Mesodermal cell (in vitro differentiated cells): ENCODE data around the gene CUEDC1.
"Not testable (repeated sequence)": the region's sequence is repeated elsewhere in the genome, so short reads cannot be mapped to it uniquely, and the experiment has no call there.

ENCODE experiments used
- H3K27ac ChIP-seq: 2 replicates; pipeline ENCODE4 v1.7.0; 2013; ENCODE audit warnings: mild to moderate bottlenecking, low read depth, low read length, moderate library complexity; ENCODE audit not compliant: severe bottlenecking
- H3K36me3 ChIP-seq: 2 replicates; pipeline ENCODE4 v1.7.1; 2013; ENCODE audit warnings: mild to moderate bottlenecking, low read length, moderate library complexity; ENCODE audit not compliant: control insufficient read depth, insufficient read depth
- H3K4me1 ChIP-seq: one replicate; pipeline ENCODE4 v1.7.1; 2013; ENCODE audit warnings: mild to moderate bottlenecking, low read length; ENCODE audit not compliant: insufficient read depth, control insufficient read depth, poor library complexity, severe bottlenecking
- H3K4me3 ChIP-seq: 2 replicates; pipeline ENCODE4 v1.7.0; 2013; ENCODE audit warnings: low read length, control low read depth, mild to moderate bottlenecking; ENCODE audit not compliant: insufficient read depth, poor library complexity, severe bottlenecking; ENCODE audit errors: extremely low read depth
- H3K9me3 ChIP-seq: 2 replicates; pipeline ENCODE4 v1.7.1; 2013; ENCODE audit warnings: mild to moderate bottlenecking, low read length, moderate library complexity; ENCODE audit not compliant: control insufficient read depth
- WGBS, 2 experiments: methylation state at CpG; one replicate each; pipeline ENCODE4 v1.1.5; 2013; ENCODE audit warnings: missing lambda C conversion rate in 2 of 2; ENCODE audit not compliant: insufficient coverage in 2 of 2; 5-methylcytosine and 5-hydroxymethylcytosine counted together

Gene CUEDC1

GRCh38 chr17:57923182-57923872 is 31.9 kb downstream of the CUEDC1 start:
- no peak overlapping the region for H3K4me3 ChIP-seq
- peaks cover 6% of the 10 kb centered on the region for H3K36me3 ChIP-seq
- H3K9me3 ChIP-seq: no peaks in the 10 kb centered on the region
- WGBS, 2 experiments: 90 to 100% methylated on average over 3 to 5 of the region's 5 CpGs
- no peak overlapping the region for H3K27ac ChIP-seq
- peaks cover 14% of the 10 kb centered on the region for H3K4me1 ChIP-seq

- not testable (repeated sequence) for H3K9me3 ChIP-seq, H3K36me3 ChIP-seq, H3K4me3 ChIP-seq, H3K27ac ChIP-seq
- peaks cover 18% of the 10 kb centered on the region for H3K4me1 ChIP-seq
- WGBS, 2 experiments: 90 to 96% methylated on average over 3 to 4 of the region's 4 CpGs
Observed at GRCh38 chr17:57922745-57923144, 32.5 kb downstream of the CUEDC1 start.

- 82 to 88% methylated on average over 8 to 9 of the region's 13 CpGs for WGBS, 2 experiments
- Histone ChIP-seq H3K27ac (peak overlapping the region; percentile 49), H3K4me3 (no peak overlapping the region), H3K36me3 (peaks cover 6% of the 10 kb centered on the region), H3K9me3 (no peaks in the 10 kb centered on the region), H3K4me1 (peaks cover 25% of the 10 kb centered on the region)
Observed at GRCh38 chr17:57920916-57921703, 34.1 kb downstream of the CUEDC1 start.

- Histone ChIP-seq H3K4me1 (peaks cover 36% of the 10 kb centered on the region), H3K27ac (no peak overlapping the region)
- 80 to 87% methylated on average over 5 of the region's 5 CpGs for WGBS, 2 experiments
Observed at GRCh38 chr17:57919918-57920317, 35.3 kb downstream of the CUEDC1 start.

GRCh38 chr17:57918017-57918895 is 37.0 kb downstream of the CUEDC1 start:
- Histone ChIP-seq H3K36me3 (no peaks in the 10 kb centered on the region), H3K4me1 (peaks cover 48% of the 10 kb centered on the region), H3K27ac (peak overlapping the region; percentile 67), H3K4me3 (no peak overlapping the region), H3K9me3 (no peaks in the 10 kb centered on the region)
- 83 to 100% methylated on average over 1 to 3 of the region's 5 CpGs for WGBS, 2 experiments

More at GRCh38 chr17:57919918-57920317, 35.3 kb downstream of the CUEDC1 start:
- H3K9me3 ChIP-seq: no peaks in the 10 kb centered on the region
- peaks cover 6% of the 10 kb centered on the region for H3K36me3 ChIP-seq
- no peak overlapping the region for H3K4me3 ChIP-seq

- 90% methylated on average over 7 to 9 of the region's 9 CpGs for WGBS, 2 experiments
- Histone ChIP-seq H3K9me3 (no peaks in the 10 kb centered on the region), H3K27ac (peak overlapping the region; percentile 92), H3K36me3 (no peaks in the 10 kb centered on the region), H3K4me1 (peaks cover 48% of the 10 kb centered on the region), H3K4me3 (no peak overlapping the region)
Observed at GRCh38 chr17:57916925-57917858, 38.0 kb downstream of the CUEDC1 start.

GRCh38 chr17:57915985-57916757 is 39.0 kb downstream of the CUEDC1 start:
- Histone ChIP-seq H3K4me1 (peaks cover 46% of the 10 kb centered on the region), H3K9me3 (no peaks in the 10 kb centered on the region), H3K36me3 (no peaks in the 10 kb centered on the region), H3K27ac (peak overlapping the region; percentile 92), H3K4me3 (no peak overlapping the region)
- 51 to 63% methylated on average over 9 to 14 of the region's 19 CpGs for WGBS, 2 experiments

GRCh38 chr17:57915544-57915943 is 39.7 kb downstream of the CUEDC1 start:
- H3K4me1 ChIP-seq: peaks cover 46% of the 10 kb centered on the region
- WGBS, 2 experiments: 48 to 55% methylated on average over 6 of the region's 9 CpGs
- H3K4me3 ChIP-seq: no peak overlapping the region
- H3K9me3 ChIP-seq: no peaks in the 10 kb centered on the region
- peak overlapping the region; percentile 92 for H3K27ac ChIP-seq
- no peaks in the 10 kb centered on the region for H3K36me3 ChIP-seq

GRCh38 chr17:57914273-57915142 is 40.7 kb downstream of the CUEDC1 start:
- Histone ChIP-seq H3K9me3 (no peaks in the 10 kb centered on the region), H3K36me3 (no peaks in the 10 kb centered on the region), H3K4me3 (no peak overlapping the region), H3K4me1 (peaks cover 48% of the 10 kb centered on the region), H3K27ac (no peak overlapping the region)
- 84 to 85% methylated on average over 2 to 3 of the region's 5 CpGs for WGBS, 2 experiments
